ENCODE data around the gene ZNRF3.

The ZNRF3 gene

DNA sequence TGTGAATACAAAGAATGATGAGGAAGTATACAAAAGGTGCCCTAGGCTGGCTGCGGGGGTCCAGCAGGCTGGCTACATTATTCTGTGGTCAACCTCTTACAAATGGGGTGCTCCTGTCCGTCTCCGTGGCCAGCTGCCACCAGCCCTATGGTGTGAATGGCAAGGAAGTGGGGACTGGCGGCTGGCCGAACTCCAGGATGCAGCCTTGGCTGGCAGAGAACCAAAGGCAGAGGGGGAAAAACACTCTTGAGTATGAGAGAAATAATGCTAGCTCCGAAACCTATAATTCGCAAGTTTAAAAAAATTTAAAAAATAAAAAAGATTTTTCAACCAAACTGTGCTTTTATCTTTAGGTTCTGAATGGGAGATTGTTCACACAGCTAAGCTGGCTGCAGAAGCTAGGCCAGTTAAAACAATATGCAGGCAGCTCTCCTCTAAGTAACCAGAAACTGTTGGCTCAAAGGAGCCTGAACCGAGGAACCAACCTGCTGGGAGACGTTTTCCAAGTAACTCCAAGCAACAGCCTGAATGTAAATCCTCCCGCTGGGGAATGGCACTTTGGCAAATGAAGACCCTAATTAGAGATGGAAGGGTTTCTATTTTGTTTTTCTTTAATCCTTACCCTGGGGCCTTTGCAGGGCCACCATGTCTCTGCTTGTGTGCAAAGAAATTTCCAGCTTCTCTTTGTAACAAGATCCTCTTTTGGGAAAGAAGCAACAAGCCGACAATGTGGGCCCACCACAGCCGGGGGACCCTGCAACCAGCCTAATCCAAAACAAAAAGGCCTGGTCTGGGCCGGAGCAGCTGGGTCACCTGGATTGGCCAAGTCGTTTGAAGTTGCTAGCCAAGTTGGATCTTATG, 128.1 kb downstream of the ZNRF3 start:
- no peak for DNase-seq (ENCODE audit: low read depth)

DNA sequence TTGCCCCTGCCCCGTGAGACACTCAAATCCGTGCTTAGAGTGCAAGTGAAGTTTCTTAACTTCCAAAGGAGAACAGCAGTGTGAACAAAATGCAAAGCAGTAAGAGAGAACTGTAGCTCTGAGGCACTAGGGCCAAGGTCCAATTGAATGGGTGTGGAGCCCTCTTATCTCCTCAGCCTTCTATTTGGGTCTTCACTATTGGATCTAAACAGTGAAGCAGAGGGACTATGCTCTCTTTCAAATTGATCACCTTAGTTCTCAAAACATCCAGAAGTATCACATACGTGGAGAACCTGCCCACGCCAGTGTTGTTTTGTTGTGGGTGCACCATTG, 128.7 kb downstream of the ZNRF3 start:
- no peak for DNase-seq (ENCODE audit: low read depth)

DNA sequence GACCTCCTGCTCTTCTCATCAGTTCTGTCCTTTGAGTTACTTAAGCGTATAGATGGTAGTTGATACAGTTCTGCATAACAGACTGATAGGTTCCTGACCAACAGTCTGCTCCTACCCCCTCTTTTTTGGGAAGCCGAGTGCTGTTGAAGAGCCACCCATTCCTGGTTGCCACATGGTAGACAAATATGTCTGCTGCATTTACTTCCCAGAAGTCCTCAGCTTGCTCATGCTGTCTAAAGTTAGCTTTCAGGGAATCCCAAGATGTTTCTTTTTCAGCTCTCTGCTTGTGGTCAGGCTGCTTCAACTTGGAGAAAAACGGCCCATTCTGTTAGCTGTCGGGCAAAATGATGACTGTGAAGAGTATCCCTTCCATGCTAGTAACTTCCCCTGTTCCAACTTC, 129.6 kb downstream of the ZNRF3 start:
- no peak for DNase-seq (ENCODE audit: low read depth)

DNA sequence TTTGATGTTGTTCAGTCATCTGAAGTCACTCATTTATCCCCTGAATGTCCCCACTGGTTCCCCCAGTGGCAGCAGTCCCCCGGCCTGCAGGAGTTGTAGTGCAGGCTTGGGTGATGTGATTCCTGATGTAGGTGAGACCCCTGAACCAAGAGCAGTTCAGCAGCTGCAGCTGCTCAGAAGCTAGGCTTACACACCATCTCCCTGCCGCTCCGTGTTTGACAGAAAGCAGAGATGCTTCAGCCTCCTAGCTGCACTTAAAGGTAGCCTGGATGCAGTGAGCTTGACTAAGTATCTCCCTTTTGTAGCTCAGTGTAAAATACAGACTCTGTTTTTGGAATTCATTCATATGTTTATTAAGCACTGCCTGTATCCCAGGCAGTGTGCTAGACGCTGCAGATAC, 130.9 kb downstream of the ZNRF3 start:
- DNase-seq (ENCODE audit: low read depth) = no peak

DNA sequence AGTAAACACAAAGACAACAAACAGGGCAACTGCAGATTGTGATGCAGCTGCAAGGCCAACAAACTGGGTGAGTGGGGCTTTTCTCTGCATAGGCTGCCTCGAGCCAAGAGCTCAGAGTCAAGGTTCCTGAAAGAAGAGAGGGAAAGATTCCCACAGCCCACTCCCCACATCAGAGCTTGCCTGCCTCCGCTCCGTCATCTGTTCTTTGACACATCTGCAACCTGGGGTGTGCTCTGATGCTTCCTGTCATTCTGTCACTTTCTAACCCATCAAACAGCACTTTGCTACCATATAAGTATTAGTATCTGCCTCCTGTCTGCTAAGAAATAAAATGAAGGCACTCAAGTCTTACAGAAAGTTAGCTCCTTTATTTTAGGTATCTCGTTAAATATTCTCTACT, 131.4 kb downstream of the ZNRF3 start:
- no peak for DNase-seq (ENCODE audit: low read depth)

DNA sequence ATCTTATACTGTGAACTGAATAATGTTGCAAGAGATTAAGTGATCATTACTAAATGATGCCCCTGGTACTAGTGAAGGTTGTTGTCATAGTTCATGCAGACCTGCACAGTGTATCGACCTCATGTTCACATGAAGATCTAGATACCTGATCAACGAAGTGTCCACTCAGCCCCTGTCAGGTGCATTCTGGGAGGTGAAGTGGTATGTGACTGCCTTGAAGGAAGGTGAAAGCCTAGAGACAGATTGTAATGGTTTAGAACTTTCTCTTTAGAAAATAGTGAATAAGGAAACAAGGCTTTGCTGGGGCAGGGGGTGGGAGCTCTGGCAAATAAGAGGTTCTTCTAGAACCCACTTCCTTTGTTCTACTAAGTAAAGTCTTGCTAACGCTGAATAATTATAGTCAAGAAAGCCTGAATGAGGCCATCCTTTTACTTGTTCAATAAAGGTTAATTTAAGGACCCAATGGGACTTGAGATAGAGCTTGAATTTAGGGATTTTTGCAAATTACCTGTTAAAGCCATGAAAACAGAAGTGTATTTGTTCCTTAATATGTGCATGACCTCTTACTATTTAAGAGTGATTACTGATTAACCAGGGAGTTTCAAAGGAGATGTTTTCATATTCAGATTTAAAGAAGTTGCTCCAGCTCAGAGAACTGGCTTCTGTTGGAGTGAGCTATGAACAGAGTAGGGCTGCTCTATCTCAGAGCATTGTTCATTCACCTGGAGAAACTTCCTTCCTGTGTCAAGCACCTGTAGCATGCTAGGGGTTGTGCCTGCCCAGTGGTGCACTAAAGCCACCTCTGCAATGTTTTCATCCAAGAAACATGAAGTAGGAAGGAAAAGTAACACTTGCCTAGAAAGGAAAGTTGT, 132.9 kb downstream of the ZNRF3 start:
- DNase-seq (ENCODE audit: low read depth) = no peak

DNA sequence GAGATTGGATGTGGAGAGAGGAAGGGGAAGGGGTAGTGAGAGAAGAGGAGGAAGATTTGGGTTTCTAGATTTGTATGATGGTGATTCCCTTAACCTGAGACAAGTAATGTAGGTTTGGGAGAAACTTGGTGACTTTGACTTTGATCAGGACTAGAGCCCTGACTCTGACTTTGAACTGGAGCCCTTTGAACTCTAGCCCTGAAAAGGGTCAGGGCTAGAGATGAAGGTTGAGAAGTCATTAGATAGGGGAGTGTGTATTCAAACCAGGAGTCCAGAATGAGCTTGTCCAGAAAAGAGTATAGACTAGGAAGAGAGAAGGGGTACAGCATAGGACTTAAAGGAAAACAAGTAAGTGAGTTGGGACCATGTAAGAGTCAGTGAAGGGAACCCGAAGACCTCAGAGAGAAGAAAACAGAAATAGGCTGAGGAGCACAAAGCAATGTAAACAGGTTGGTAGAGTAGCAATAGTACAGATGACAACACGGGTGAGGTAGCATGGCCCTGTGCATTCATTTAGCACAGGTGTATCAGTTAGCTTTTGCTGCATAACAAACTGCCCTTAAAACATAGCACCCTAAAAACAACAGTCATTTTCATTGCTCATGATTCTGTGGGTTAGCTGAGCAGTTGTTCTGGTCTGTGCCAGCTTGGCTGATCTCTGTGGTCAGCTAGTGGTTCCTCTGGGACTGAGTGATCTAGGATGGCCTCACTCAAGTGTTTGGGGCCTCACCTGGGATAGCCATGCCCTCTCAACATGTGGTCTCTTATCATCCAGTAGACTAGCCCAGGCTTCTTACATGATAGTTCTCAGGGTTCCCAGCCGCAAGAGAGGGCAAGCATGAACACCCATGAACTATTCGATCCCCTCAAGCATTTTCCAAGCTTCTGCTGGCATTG, 135.2 kb downstream of the ZNRF3 start:
- no peak for DNase-seq (ENCODE audit: low read depth)

DNA sequence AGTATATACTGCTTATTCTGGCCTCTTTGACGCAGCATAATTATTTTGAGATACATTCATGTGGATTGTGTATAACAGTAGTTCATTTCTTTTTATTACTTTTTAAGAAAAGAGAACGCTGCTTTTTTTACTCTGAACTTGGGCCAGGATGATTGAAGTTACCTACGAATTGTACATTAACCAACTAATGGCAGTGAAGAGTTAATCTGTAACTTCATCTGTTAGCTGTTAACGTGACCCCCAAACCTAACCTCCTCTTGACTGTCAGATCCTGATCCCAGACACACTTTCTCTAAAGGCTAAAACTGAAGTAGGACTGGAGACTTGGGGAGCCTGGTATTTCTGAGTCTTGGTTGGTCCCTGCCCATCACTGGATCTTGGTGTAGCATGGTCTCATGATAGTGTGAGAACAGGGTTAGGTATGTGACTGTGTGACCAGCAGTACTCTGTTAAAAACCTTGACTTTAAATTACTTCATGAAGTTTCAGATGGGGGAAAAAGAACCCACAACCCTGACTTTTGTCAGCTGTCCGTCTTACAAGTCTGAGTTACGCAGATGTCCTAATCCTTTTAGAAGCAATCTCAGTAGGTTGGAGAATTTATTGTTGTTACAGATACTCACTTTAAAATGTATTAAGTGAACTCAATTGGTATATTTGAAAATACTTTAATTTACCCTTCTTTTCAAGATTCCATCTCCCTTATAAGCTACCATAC, 138.9 kb downstream of the ZNRF3 start:
- no peak for DNase-seq (ENCODE audit: low read depth)

DNA sequence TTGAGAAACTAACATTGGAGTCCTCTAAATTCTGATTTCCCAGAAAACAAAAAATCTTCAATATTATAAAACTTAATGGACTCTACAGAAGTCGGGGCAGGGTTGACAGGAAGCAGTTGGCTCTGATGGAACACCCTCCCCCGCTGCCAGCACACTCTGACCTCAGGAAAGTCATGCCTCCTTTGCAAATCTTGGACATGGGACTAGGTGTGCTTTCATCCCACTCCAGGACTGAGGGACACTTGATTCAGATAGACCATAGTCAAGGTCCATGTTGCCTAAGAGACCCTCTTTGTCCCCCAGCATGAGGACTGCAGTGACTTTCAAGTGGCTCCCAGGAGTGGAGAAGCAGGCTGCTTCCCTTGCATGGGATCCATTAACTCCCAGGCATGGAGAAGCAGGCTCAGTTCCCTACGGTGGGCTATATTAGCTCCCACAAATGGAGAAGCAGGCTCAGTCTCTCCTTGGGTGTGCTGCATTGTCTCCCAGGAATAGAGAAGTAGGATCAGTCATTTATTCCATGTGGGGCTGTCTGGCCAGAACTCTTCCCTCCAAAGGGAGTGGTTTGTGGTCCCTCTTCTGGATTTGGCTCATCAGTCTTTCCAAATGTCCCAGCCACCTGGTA, 139.9 kb downstream of the ZNRF3 start:
- DNase-seq (ENCODE audit: low read depth) = no peak

DNA sequence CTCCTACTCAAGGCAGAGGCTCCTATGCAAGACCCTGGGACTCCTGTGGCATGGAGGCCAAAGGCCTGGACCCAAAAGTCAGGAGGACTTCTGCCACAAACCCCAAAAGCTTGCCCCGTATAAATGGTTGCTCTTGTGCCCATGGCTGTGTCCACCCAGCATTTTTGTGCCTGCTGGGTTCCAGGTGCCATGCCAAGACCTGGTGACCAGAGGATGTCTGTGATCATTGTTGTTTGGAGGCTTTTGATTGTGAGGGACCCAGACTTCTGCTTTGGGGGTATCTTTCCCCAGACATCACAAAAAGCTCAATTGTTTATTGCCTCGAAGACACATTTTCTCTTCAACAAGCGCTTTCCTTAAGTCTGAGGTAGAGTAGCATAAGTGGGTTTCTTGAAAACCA, 143.2 kb downstream of the ZNRF3 start:
- DNase-seq (ENCODE audit: low read depth) = no peak

DNA sequence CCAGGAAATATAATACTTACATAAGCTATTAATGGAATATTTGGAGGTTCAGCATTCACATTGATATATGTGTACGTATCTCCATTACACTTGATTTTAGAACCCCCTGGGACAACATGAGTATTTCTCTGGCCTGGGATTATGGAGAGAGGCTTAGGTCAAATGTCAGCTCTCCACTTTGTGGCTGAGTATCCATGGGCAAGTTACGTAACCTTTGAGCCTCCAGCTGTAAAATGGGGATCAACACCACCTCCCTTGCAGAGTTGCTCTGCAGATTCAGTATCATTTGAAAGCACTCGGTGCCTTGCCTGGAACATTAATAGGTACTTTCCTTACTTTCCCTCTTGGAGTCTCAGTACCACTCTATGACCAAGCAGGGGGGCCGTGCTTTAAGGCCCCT, 145.1 kb downstream of the ZNRF3 start:
- no peak for DNase-seq (ENCODE audit: low read depth)

DNA sequence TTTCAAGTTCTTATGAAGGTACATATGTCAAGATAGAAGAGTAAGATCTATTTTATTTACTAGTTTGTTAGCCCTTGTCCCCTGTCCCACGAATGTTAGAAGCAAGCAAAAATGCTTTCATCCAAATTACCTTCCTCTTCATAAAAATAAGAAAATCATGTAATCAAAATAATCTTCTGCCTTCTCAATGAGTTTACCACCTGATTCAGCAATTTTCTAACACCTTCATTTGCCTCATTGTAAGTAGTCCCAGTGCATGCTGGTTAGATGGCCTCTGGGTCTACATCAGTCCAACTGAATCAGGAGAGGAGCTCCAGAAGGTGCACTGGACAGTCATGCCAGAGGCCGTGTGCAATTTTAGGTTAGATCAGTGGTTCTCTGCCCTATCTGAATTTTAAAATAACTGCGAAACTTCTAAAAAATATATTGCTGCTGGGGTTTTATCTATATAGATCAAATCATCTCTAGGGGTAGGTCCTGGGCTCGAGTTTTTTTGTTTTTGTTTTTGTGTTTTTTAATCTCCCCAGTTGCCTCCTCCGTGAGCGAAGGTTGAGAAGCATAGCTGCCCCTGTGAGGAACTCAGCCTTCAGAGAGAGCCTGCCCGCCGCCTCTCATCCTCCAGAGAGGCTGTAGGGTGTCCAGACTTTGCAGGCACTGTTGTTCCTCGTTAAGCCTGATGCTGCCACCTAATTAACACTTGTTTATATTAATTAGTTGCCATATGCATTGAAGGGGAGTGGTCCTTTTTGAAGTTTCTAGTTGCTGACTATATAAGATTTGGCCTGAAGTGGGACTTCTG, 146.0 kb downstream of the ZNRF3 start:
- no peak for DNase-seq (ENCODE audit: low read depth)

DNA sequence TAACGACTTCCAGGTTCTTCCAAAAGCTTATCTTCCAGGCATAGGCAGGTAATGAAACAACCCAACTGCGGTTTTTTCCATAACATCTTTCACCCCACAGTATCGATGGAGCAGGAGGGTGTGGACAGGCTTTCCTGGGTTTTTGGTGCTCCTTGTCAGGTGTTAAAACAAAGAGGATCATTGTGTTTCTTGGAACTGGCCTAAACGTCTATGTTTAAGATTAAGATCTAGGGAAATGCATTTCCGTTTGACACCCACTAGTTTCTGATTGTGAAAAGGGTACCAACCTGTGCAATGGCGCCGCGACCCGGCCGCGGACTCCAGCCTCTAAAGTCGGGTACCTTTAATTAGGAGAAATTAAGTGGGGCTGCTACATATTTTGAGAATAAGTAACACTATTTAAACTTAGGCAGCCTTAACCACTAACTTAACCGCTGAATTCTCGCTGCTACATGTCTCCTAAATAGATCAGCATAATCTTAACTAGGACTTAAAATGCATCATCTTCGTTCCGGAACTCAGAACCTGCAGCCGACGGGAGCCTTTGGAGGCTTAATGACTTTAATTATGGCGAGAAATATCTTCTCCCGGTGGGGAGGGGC, 146.7 kb downstream of the ZNRF3 start:
- DNase-seq (ENCODE audit: low read depth) = no peak

DNA sequence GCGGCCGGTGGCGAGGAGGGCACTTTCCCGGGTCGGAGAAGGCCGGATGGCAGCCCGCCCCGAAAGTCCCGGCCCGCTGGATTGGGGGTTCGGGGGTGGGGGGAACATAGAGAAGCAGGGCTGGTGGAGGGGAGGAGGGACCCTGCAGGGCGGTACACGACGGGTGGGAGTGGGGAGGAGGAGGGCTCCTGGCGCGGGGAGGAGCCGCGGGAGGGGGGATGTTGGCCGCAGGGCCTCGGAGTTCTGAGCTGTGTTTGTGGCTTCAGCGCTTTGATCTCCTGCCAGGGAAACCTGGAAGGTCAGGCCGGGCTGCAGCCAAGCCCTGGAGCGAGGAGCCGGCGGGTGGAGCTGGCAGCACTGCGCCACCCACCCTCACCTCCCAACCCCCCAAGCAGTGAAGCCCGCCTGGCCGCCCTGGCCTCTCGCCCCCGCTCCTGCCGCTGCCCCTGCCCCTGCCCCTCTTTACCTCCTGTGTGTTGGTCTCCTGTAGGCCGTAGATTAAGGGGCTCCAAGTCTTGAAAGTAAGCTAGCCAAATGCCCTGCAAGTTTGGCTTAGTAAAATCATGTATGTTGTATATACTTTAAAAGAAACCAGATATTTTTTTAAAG, 147.3 kb downstream of the ZNRF3 start:
- no peak for DNase-seq (ENCODE audit: low read depth)

DNA sequence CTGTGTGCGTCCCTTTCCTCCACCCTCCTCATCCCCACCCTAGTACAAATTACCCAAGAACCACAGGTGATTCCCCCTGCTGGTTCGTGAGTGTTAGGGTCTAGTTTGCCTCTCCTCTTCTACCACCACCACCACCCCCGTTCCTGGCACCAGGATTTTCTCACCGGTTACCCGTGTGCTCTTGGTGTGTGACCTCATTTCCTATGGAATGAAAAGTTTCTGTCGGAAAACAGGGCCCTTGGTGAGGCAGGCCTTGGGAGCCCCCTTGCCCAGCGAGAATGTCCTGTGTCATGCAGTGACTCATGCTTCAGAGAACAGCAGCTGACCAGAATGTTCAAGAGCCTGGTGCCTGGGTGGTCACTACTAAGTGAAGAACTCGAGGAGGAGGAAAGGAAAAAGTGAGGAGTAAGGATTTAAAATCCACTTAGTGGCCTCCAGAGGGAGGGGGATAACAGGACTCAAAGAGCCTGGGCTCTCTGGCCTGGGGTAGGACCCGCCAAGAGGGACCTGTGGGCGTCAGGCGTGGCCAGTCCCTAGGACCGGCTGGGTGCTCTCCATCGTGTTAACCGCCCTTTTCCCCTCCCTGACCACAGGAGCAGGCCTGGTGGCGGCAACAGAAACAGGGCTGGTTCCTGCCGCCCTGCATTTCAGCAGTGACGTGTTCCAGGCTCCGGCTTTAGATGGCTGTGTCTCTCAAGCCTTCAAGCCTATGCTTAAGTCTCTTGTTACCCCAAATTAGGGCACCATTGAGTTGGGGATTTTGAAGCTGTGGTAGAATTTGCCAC, 148.0 kb downstream of the ZNRF3 start:
- no peak for DNase-seq (ENCODE audit: low read depth)

DNA sequence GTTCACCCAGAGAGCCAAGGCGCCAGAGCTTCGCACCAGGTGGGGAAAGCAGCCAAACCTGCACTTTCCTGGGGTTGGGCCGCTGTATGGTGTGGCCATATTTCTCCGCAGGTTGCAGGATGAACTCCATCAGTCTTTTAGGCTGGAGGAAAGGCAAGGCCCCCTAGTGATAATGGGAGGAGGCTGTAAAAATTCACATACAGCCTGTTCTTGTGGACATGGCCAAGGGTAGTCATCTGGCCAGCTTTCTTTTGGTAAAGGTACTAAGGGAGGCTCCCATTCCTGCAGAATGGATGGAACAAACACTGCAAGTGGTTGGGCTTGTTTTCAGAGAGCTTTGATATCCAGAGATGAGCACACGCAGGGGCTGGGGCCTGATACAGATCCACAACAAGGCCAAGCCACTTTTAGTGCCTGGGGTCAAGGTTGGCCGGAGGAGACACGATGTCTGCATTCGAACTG, 148.7 kb downstream of the ZNRF3 start:
- no peak for DNase-seq (ENCODE audit: low read depth)

DNA sequence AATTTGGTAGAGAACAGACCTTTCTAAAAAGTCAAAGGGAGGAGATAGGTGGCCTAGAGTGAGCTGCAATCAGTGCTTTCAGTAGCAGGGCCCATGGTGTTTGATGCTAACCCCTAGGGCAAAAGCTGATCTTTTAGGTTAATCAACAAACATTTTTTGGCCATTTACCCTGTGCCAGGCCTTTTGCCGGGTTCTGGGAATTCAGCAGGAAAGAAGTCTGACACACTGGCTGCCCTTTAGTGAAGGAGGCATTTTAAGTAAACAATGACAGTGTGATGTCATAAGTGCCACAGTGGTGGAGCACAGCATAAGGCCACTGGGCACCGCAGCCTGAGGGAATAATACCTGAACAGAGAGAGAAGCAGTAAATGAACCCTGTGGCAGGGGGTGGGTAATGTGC, 149.2 kb downstream of the ZNRF3 start:
- no peak for DNase-seq (ENCODE audit: low read depth)

DNA sequence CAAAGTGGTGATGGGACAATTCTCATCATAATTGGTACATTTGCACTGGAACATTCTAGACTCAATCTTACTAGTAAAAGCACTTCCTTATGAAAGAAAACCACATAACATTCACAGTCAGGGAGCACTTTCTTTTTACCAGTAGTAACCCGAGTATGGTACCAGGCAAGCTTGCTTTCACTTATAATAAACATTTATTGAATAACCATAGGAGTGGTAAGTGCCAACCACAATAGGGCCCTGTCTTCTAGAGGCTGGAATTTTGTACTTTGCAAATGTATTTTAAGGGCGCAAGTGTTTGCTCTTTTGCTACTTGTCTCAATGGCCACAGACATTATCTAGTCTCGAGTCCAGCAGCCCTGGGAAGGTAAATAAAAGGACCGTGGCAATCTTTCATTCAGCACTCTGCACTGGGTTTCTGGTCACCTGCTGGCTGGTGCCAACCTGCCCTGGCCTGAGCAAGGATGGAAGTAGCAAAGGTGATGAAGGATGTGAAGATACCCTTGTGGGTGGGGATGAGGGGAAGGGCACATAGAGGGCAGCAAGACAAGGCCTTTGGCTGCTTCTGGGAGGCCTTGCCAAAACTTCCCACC, 154.1 kb downstream of the ZNRF3 start:
- no peak for DNase-seq (ENCODE audit: low read depth)

Data from CMK (cell line).